AG04450 (cell line): ENCODE data around the gene RRAS2. TPM values are rescaled to one million over a fixed set of nuclear protein-coding genes. Genes with fewer than 3 reads are reported as not detected.
A peak's percentile ranks its signal among the peaks of the same experiment; 100 is the strongest.

ENCODE experiments used
- CTCF ChIA-PET: fragments of 300-600, 350-600 bp; formaldehyde crosslinking; extraction: SDS; loops from one replicate; lab custom pipeline; 2022; ENCODE audit warnings: antibody characterized with exemption, inconsistent platforms; lab: Charles Lee
- POLR2A ChIA-PET: fragments of 350-600 bp; formaldehyde crosslinking; extraction: SDS; loops from one replicate; lab custom pipeline; 2021; ENCODE audit warnings: antibody characterized with exemption, inconsistent platforms; lab: Yijun Ruan, JAX
- DNase-seq: peaks from one replicate; pipeline ENCODE4 v3.0.0-alpha.2; 2011; ENCODE audit warnings: low read depth, low spot score
- H3K27ac ChIP-seq: one replicate; pipeline ENCODE4 v1.5.1; 2012; ENCODE audit warnings: low read depth, low read length, control low read depth
- H3K27me3 ChIP-seq: one replicate; pipeline ENCODE4 v1.6.0; 2012; ENCODE audit warnings: low read length; ENCODE audit not compliant: control insufficient read depth, insufficient read depth
- H3K4me3 ChIP-seq: 2 replicates; pipeline ENCODE4 v1.5.1; 2011; ENCODE audit warnings: mild to moderate bottlenecking, low read depth, low read length, control low read depth
- H3K9me3 ChIP-seq: 2 replicates; pipeline ENCODE4 v1.5.1; 2012; ENCODE audit warnings: low read length; ENCODE audit not compliant: control insufficient read depth, insufficient read depth
- CTCF ChIP-seq: IDR thresholded peaks from 2 replicates; pipeline ENCODE4 v1.5.1; 2011; ENCODE audit warnings: low read depth, low read length, control low read depth, inconsistent platforms
- polyA plus RNA-seq: library from polyadenylated mRNA; depleted of rRNA; stranded (reverse); fragments of >200 nt; gene quantifications from 2 replicates; pipeline ENCODE4 v1.2.3, GENCODE V29; 2011

RRAS2 gene
- polyA plus RNA-seq, 1 experiment = 95.8 TPM

GRCh38 chr11:14373941-14374646, 15.1 kb upstream of the RRAS2 start:
- Histone ChIP-seq H3K4me3 (no peak overlapping the region), H3K9me3 (no peaks in the 10 kb centered on the region), H3K27me3 (no peaks in the 10 kb centered on the region), H3K27ac (peak overlapping the region; percentile 25)
- POLR2A ChIA-PET = interaction anchor here (1.3 kb wide), 1 partner anchor 49 kb away, joined by 5 read pairs; no protein-coding TSS in a partner anchor
- DNase-seq = no peak
- CTCF ChIA-PET = interaction anchor here (0.5 to 1.8 kb wide), 5 partner anchors 20 to 81 kb away, joined by 3 to 7 read pairs (median 4); no protein-coding TSS in a partner anchor
- no peak for TF ChIP-seq CTCF

- ChIA-PET CTCF (interaction anchor here (2.0 kb wide), 1 partner anchor 83 kb away, joined by 6 read pairs; no protein-coding TSS in a partner anchor), POLR2A (interaction anchor here (0.5 kb wide), 1 partner anchor 50 kb away, joined by 7 read pairs; no protein-coding TSS in a partner anchor)
Observed at GRCh38 chr11:14372011-14372410, 13.0 kb upstream of the RRAS2 start.

GRCh38 chr11:14371249-14371648, 12.3 kb upstream of the RRAS2 start:
- ChIA-PET CTCF (interaction anchor here (2.0 kb wide), 1 partner anchor 84 kb away, joined by 6 read pairs; no protein-coding TSS in a partner anchor), POLR2A (interaction anchor here (0.6 kb wide), 1 partner anchor 46 kb away, joined by 7 read pairs; no protein-coding TSS in a partner anchor)
- H3K4me3 ChIP-seq = no peak overlapping the region
- TF ChIP-seq CTCF = no peak
- no peak overlapping the region for H3K27ac ChIP-seq
- DNase-seq = no peak
- H3K9me3 ChIP-seq = no peaks in the 10 kb centered on the region
- no peaks in the 10 kb centered on the region for H3K27me3 ChIP-seq

More at GRCh38 chr11:14372011-14372410, 13.0 kb upstream of the RRAS2 start:
- no peak for DNase-seq
- no peak for TF ChIP-seq CTCF
- no peak overlapping the region for H3K4me3 ChIP-seq
- H3K9me3 ChIP-seq = no peaks in the 10 kb centered on the region
- H3K27me3 ChIP-seq = no peaks in the 10 kb centered on the region
- no peak overlapping the region for H3K27ac ChIP-seq

- no peak overlapping the region for H3K4me3 ChIP-seq
- CTCF ChIA-PET = interaction anchor here (1.5 to 2.0 kb wide), 2 partner anchors 62 to 85 kb away, joined by 4 to 6 read pairs; no protein-coding TSS in a partner anchor
- TF ChIP-seq CTCF = no peak
- no peak for DNase-seq
- H3K27me3 ChIP-seq = no peaks in the 10 kb centered on the region
- no peak overlapping the region for H3K27ac ChIP-seq
- no peaks in the 10 kb centered on the region for H3K9me3 ChIP-seq
- POLR2A ChIA-PET = no interaction called here
Observed at GRCh38 chr11:14370496-14370895, 11.5 kb upstream of the RRAS2 start.

GRCh38 chr11:14369598-14369997, 10.6 kb upstream of the RRAS2 start:
- POLR2A ChIA-PET = no interaction called here
- DNase-seq = no peak
- no peak overlapping the region for H3K27ac ChIP-seq
- H3K4me3 ChIP-seq = no peak overlapping the region
- CTCF ChIA-PET = interaction anchor here (1.0 to 1.5 kb wide), 2 partner anchors 61 to 69 kb away, joined by 3 to 4 read pairs; no protein-coding TSS in a partner anchor
- no peak for TF ChIP-seq CTCF
- H3K9me3 ChIP-seq = no peaks in the 10 kb centered on the region
- no peaks in the 10 kb centered on the region for H3K27me3 ChIP-seq
